ENCODE measurements around the gene NR3C2.

- TF ChIP-seq, protein P1, sequence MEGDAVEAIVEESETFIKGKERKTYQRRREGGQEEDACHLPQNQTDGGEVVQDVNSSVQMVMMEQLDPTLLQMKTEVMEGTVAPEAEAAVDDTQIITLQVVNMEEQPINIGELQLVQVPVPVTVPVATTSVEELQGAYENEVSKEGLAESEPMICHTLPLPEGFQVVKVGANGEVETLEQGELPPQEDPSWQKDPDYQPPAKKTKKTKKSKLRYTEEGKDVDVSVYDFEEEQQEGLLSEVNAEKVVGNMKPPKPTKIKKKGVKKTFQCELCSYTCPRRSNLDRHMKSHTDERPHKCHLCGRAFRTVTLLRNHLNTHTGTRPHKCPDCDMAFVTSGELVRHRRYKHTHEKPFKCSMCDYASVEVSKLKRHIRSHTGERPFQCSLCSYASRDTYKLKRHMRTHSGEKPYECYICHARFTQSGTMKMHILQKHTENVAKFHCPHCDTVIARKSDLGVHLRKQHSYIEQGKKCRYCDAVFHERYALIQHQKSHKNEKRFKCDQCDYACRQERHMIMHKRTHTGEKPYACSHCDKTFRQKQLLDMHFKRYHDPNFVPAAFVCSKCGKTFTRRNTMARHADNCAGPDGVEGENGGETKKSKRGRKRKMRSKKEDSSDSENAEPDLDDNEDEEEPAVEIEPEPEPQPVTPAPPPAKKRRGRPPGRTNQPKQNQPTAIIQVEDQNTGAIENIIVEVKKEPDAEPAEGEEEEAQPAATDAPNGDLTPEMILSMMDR (IDR thresholded peaks at IDR 0.05): no peak
- no peak for TF ChIP-seq POLR2A (IDR thresholded peaks at IDR 0.05)
- no peak for TF ChIP-seq EP300 (IDR thresholded peaks at IDR 0.05)
These were observed 66.6 kb downstream of the NR3C2 start for GRCh38 chr4:148375584-148375983.

All from stomach (tissue), 4 donors.